ENCODE results near the gene CCL4.
"Not testable (repeated sequence)": the region's sequence is repeated elsewhere in the genome, so short reads cannot be mapped to it uniquely, and the experiment has no call there.

CCL4 gene

GRCh38 chr17:36074365-36074764, 29.3 kb upstream of the CCL4 start:
- no peak overlapping the region for H3K4me3 ChIP-seq (ENCODE audit: low read depth, low read length)
- DNase-seq (ENCODE audit: low read depth, low spot score): no peak
- in situ Hi-C loops (cut with HindIII; ENCODE audit: low sequenced_read_pairs): no loop called here
- TF ChIP-seq, protein P1, sequence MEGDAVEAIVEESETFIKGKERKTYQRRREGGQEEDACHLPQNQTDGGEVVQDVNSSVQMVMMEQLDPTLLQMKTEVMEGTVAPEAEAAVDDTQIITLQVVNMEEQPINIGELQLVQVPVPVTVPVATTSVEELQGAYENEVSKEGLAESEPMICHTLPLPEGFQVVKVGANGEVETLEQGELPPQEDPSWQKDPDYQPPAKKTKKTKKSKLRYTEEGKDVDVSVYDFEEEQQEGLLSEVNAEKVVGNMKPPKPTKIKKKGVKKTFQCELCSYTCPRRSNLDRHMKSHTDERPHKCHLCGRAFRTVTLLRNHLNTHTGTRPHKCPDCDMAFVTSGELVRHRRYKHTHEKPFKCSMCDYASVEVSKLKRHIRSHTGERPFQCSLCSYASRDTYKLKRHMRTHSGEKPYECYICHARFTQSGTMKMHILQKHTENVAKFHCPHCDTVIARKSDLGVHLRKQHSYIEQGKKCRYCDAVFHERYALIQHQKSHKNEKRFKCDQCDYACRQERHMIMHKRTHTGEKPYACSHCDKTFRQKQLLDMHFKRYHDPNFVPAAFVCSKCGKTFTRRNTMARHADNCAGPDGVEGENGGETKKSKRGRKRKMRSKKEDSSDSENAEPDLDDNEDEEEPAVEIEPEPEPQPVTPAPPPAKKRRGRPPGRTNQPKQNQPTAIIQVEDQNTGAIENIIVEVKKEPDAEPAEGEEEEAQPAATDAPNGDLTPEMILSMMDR (IDR thresholded peaks at IDR 0.05; ENCODE audit: low read depth, low read length): no peak

DNA sequence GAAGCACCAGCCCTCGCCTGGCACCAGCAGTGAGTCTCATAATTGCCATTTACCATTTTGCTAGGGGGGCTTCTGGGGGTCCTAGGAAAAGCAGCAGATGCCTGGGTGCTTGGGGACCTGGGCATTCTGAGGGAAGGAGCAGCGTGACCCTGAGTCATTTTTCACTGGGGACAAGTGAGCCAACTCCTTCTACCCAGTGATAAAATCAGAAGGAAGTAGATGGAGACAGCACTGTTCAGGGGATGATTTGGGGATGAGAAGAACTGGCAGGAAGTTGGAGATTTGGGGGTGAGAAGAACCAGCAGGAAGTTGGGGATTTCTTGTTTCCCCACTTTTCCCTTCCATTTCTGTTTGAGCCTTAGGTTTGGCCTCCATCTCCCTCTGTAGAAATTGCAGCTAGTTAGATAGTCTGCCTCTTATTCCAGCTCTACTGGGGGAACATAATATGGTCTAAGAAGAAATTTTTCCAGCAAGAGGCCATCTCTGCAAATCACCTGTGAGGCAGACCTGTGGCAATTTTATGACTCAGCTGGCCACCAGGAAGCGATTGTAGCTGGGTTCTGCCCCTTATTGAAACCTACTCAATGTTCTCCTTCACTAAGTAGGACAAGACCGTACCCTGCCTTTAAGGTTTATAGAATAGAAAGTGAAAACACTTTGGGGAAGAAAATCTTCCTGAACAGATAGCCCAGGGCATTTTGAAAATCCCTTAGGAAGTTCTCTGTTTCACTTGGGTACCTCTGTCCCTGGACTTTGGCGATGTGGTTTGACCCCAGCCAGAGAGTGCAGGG, 21.8 kb upstream of the CCL4 start:
- DNase-seq (ENCODE audit: low read depth, low spot score); H3K4me3 ChIP-seq (ENCODE audit: low read depth, low read length); in situ Hi-C loops (cut with HindIII; ENCODE audit: low sequenced_read_pairs): not testable (repeated sequence)

DNA sequence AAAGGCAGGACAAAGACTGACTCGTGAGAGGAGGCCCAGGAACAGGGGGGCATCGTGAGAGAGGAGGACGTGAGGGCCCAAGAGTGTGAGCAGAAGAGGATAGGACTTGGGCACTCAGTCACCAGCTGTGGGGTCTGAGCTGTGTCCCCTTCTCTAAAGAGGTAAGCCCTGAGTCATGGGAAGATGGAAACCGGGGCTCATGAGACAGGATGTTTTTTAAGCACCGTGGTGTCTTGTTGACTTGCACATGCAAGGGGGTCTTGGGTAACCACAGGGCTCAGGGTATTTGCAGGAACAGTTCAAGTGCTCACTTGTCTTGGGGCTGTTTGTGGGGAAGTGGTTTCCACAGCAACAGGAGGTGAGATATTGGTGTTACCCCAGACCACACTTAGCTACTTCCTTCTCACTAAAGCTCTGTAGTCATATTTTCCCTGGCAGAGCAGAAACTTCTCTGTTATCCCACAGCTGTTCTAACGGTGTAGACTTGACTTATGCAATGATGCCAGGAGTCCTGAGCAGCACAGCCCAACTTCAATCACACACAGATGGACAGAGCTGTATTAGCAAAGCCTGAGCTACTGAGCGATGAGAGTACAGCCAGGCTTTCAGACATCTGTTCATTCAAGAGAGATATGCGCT, 21.0 kb upstream of the CCL4 start:
- DNase-seq (ENCODE audit: low read depth, low spot score); in situ Hi-C loops (cut with HindIII; ENCODE audit: low sequenced_read_pairs); H3K4me3 ChIP-seq (ENCODE audit: low read depth, low read length): not testable (repeated sequence)

- in situ Hi-C loops (cut with HindIII; ENCODE audit: low sequenced_read_pairs): not testable (repeated sequence)
Measured at GRCh38 chr17:36083691-36084090, 19.9 kb upstream of the CCL4 start.

DNA sequence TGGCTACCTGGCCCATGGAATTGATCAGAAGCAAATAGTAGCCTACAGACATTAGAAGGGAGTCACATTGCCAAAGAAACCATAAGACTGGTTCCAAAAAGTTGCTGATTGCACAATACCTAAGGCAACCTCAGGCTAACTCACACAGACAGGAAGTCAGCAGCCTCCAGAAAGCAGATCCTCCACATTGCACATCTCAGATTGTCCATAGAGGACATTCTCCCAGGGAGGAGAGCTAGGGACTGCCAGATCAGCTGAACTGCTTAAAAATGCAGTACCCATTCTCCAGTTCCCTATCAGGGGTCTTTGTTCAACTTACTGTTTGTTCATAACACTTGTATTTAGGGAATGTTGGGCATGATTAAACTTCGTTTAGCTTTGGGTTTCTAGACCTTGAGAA, 17.9 kb upstream of the CCL4 start:
- TF ChIP-seq, protein P1 (IDR thresholded peaks at IDR 0.05; ENCODE audit: low read depth, low read length): no peak
- in situ Hi-C loops (cut with HindIII; ENCODE audit: low sequenced_read_pairs): no loop called here
- H3K4me3 ChIP-seq (ENCODE audit: low read depth, low read length): no peak overlapping the region
- no peak for DNase-seq (ENCODE audit: low read depth, low spot score)

More at GRCh38 chr17:36083691-36084090, 19.9 kb upstream of the CCL4 start:
- DNase-seq (ENCODE audit: low read depth, low spot score); H3K4me3 ChIP-seq (ENCODE audit: low read depth, low read length): not testable (repeated sequence)

DNA sequence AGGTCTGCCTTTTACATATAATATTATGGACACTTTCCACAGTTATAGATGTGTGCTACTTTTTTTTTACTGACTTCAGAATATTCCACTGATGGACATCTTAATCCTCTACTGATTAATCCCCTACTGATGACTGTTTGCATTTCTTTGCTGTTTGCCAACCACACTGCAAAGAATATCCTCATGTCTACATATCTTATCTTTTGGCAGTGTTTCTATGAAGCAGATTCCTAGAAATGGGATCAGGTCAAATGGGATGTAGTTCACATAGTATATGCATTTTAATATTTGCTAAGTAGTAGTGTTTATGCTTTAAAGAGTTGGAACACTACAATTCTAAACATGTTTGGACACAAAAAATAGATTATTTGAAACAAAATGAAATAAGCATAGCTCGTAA, 16.8 kb upstream of the CCL4 start:
- H3K4me3 ChIP-seq (ENCODE audit: low read depth, low read length): no peak overlapping the region
- in situ Hi-C loops (cut with HindIII; ENCODE audit: low sequenced_read_pairs): no loop called here
- no peak for DNase-seq (ENCODE audit: low read depth, low spot score)
- TF ChIP-seq, protein P1 (IDR thresholded peaks at IDR 0.05; ENCODE audit: low read depth, low read length): no peak

DNA sequence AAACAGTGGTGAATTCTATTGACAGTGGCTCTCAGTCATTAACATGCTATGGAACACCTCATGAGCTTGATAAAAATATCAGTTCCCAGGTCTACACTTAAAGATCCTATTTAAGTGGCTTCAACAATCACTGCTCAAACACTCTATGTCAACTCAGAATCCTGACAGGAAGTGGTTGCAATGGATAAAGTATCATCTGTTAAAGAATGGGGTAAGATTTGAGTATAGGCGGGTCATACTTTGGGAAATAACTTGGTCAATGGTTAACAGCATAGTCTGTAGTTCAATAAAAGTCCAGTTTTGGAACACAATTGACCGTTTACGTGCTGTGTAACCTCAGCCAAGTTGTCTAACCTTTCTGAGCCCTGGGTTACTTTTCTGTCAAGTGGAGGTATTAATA, 16.2 kb upstream of the CCL4 start:
- H3K4me3 ChIP-seq (ENCODE audit: low read depth, low read length); DNase-seq (ENCODE audit: low read depth, low spot score); in situ Hi-C loops (cut with HindIII; ENCODE audit: low sequenced_read_pairs): not testable (repeated sequence)

DNA sequence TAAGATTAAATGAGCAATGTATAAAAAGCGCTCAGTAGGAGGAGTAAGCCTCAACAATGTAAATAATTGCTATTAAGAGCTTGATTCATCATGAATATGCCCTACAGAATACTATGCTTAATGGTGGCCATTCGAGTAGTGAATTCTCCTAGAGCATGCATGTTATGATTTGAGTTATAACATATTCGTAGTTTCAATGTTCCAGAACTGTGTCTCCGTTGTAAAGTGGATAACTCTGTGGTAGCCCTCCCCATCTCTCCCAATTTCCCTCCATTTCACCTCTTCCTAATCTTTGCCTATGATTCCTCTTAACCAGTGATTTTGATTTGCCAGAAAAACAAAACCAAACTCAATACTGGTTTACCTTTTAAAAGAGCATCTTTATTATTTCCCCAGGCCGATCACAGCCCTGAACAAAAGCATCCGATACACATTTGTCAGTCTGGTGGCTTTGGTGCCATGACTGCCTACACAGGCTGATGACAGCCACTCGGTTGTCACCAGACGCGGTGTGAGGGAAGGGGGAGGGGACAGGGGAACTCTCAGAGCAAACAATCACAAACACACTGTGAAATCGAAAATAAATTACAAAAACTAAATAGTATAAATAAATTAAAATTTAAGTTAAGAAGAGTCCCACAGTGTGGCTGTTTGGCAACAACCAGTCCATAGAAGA, 15.6 kb upstream of the CCL4 start:
- in situ Hi-C loops (cut with HindIII; ENCODE audit: low sequenced_read_pairs): not testable (repeated sequence)

GRCh38 chr17:36088670-36089338, 14.8 kb upstream of the CCL4 start:
- H3K4me3 ChIP-seq (ENCODE audit: low read depth, low read length): no peak overlapping the region
- DNase-seq (ENCODE audit: low read depth, low spot score): no peak
- TF ChIP-seq, protein P1 (IDR thresholded peaks at IDR 0.05; ENCODE audit: low read depth, low read length): no peak
- in situ Hi-C loops (cut with HindIII; ENCODE audit: low sequenced_read_pairs): no loop called here

More for the DNA sequence above, 15.6 kb upstream of the CCL4 start:
- DNase-seq (ENCODE audit: low read depth, low spot score); H3K4me3 ChIP-seq (ENCODE audit: low read depth, low read length): not testable (repeated sequence)

Measured in astrocyte of the spinal cord (primary cell).